GM12878 (cell line): ENCODE data around the gene EFNA4. TPM values are rescaled to one million over a fixed set of nuclear protein-coding genes. Genes with fewer than 3 reads are reported as not detected.

ENCODE experiments used
- ASH2L ChIP-seq: fragments of 300-600, 200-600 bp; sonication (generic); IDR thresholded peaks from 2 replicates; pipeline ENCODE4 v1.6.1; 2017; ENCODE audit warnings: low read depth, mild to moderate bottlenecking, borderline replicate concordance
- CBFB ChIP-seq: IDR thresholded peaks from 2 replicates; pipeline ENCODE4 v1.6.1; 2016; ENCODE audit warnings: antibody characterized with exemption, low read depth
- CEBPZ ChIP-seq: fragments of 150-350 bp; IDR thresholded peaks from 2 replicates; pipeline ENCODE4 v1.6.1; 2016; ENCODE audit warnings: low read depth, low read length
- E2F8 ChIP-seq: fragments of 450-650 bp; IDR thresholded peaks from 2 replicates; pipeline ENCODE4 v1.6.1; 2018; ENCODE audit warnings: mild to moderate bottlenecking, low read depth, moderate library complexity; ENCODE audit not compliant: partially characterized antibody
- EED ChIP-seq: sonication (generic); IDR thresholded peaks from 2 replicates; pipeline ENCODE4 v1.6.1; 2016; ENCODE audit warnings: antibody characterized with exemption, low read depth
- EZH2 ChIP-seq: IDR thresholded peaks from 2 replicates; pipeline ENCODE4 v1.6.1; 2012; ENCODE audit warnings: low read depth, mild to moderate bottlenecking, control low read depth, inconsistent platforms, low read length, borderline replicate concordance; ENCODE audit not compliant: control insufficient read depth
- MEF2B ChIP-seq: fragments of 450-650 bp; IDR thresholded peaks from 2 replicates; pipeline ENCODE4 v1.6.1; 2018; ENCODE audit warnings: mild to moderate bottlenecking, moderate library complexity; ENCODE audit not compliant: partially characterized antibody, poor library complexity, severe bottlenecking
- NR2F1 ChIP-seq: fragments of 450-650 bp; conservative IDR thresholded peaks from 2 replicates; pipeline ENCODE4 v1.6.1; 2017; ENCODE audit warnings: mild to moderate bottlenecking
- PAX8 ChIP-seq: fragments of 450-650 bp; IDR thresholded peaks from 2 replicates; pipeline ENCODE4 v1.6.1; 2017; ENCODE audit warnings: mild to moderate bottlenecking, moderate library complexity
- RBBP5 ChIP-seq: fragments of 200-600 bp; sonication (generic); conservative IDR thresholded peaks from 2 replicates; pipeline ENCODE4 v1.6.1; 2016
- RCOR1 ChIP-seq: conservative IDR thresholded peaks from 2 replicates; pipeline ENCODE4 v1.6.1; 2012; ENCODE audit warnings: low read depth, low read length, improper control_type of control experiment
- RFX5 ChIP-seq: IDR thresholded peaks from 2 replicates; pipeline ENCODE4 v1.6.1; 2011; ENCODE audit warnings: low read depth, low read length, improper control_type of control experiment
- SIN3A ChIP-seq: IDR thresholded peaks from 2 replicates; pipeline ENCODE4 v1.6.1; 2012; ENCODE audit warnings: low read depth, low read length, improper control_type of control experiment
- SREBF1 ChIP-seq: IDR thresholded peaks from 2 replicates; pipeline ENCODE4 v1.6.1; 2012; ENCODE audit warnings: mild to moderate bottlenecking, low read length
- SUZ12 ChIP-seq: fragments of 200-600 bp; sonication (generic); IDR thresholded peaks from one replicate; pipeline ENCODE4 v1.6.1; 2018; ENCODE audit warnings: antibody characterized with exemption, mild to moderate bottlenecking; ENCODE audit not compliant: unreplicated experiment
- USF1 ChIP-seq: IDR thresholded peaks from 2 replicates; pipeline ENCODE4 v1.6.1; 2011; ENCODE audit warnings: borderline replicate concordance, low read depth, mild to moderate bottlenecking, moderate library complexity, mixed read lengths, low read length; ENCODE audit not compliant: insufficient read depth; ENCODE audit errors: extremely low read length
- YBX1 ChIP-seq: fragments of 450-650 bp; IDR thresholded peaks from 2 replicates; pipeline ENCODE4 v1.6.1; 2016; ENCODE audit warnings: antibody characterized with exemption
- polyA plus RNA-seq, 11 experiments: library from polyadenylated mRNA; depleted of rRNA in 4 of 11; unstranded in 6 of 11; stranded (reverse) in 5 of 11; fragments of >200 nt; fragmentation: Nextera tagmentation in 4 of 11; fragmentation: Illumina TruSeq in 1 of 11; extraction: Ambion mirVana in 4 of 11; extraction: Trizol in 1 of 11; gene quantifications; 1 replicate in 1 of 11; 2 replicates in 10 of 11; pipeline versions ENCODE4 v1.2.1 to v1.2.3, GENCODE V29; 2011 to 2016; ENCODE audit warnings: inconsistent platforms in 2 of 11, missing spikeins in 2 of 11, low read depth in 1 of 11
- total RNA-seq, 4 experiments: library from RNA; depleted of rRNA in 3 of 4; stranded (reverse); fragments of >200 nt in 3 of 4; fragmentation: Illumina TruSeq in 1 of 4; extraction: Trizol in 1 of 4; gene quantifications; 2 replicates each; pipeline versions ENCODE4 v1.2.1 to v1.2.3, GENCODE V29; 2013 to 2021
- TF ChIP-seq, protein P1 (sequence below): fragments of 450-650 bp; IDR thresholded peaks from 2 replicates; pipeline ENCODE4 v1.6.1; 2017; ENCODE audit warnings: antibody characterized with exemption, mild to moderate bottlenecking, moderate library complexity
- TF ChIP-seq, protein P2 (sequence below): fragments of 450-650 bp; IDR thresholded peaks from 2 replicates; pipeline ENCODE4 v1.6.1; 2014; ENCODE audit warnings: mild to moderate bottlenecking

The EFNA4 gene
- total and polyA plus RNA-seq, 10 of the 15 experiments (the other 5 are each of a cell fraction or from before 2014, with no cell fraction given) = 0.52 to 14.1 (median 4.8) TPM

- TF ChIP-seq SIN3A (peak; percentile 34), EED (peak; percentile 41; the same call in 1 of the 2 replicates), MEF2B (peak; percentile 58), EZH2 (no peak), NR2F1 (0 out of 2 replicates have a peak, but pooled peaks have one; percentile 8), RCOR1 (no peak), RFX5 (no peak), SREBF1 (no peak), CEBPZ (no peak), SUZ12 (no peak), RBBP5 (no peak), USF1 (no peak), ASH2L (no peak), YBX1 (no peak), PAX8 (no peak), CBFB (peak; percentile 50; the same call in 1 of the 2 replicates), E2F8 (peak; percentile 31)
- TF ChIP-seq, protein P1, sequence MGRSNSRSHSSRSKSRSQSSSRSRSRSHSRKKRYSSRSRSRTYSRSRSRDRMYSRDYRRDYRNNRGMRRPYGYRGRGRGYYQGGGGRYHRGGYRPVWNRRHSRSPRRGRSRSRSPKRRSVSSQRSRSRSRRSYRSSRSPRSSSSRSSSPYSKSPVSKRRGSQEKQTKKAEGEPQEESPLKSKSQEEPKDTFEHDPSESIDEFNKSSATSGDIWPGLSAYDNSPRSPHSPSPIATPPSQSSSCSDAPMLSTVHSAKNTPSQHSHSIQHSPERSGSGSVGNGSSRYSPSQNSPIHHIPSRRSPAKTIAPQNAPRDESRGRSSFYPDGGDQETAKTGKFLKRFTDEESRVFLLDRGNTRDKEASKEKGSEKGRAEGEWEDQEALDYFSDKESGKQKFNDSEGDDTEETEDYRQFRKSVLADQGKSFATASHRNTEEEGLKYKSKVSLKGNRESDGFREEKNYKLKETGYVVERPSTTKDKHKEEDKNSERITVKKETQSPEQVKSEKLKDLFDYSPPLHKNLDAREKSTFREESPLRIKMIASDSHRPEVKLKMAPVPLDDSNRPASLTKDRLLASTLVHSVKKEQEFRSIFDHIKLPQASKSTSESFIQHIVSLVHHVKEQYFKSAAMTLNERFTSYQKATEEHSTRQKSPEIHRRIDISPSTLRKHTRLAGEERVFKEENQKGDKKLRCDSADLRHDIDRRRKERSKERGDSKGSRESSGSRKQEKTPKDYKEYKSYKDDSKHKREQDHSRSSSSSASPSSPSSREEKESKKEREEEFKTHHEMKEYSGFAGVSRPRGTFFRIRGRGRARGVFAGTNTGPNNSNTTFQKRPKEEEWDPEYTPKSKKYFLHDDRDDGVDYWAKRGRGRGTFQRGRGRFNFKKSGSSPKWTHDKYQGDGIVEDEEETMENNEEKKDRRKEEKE = no peak
- TF ChIP-seq, protein P2, sequence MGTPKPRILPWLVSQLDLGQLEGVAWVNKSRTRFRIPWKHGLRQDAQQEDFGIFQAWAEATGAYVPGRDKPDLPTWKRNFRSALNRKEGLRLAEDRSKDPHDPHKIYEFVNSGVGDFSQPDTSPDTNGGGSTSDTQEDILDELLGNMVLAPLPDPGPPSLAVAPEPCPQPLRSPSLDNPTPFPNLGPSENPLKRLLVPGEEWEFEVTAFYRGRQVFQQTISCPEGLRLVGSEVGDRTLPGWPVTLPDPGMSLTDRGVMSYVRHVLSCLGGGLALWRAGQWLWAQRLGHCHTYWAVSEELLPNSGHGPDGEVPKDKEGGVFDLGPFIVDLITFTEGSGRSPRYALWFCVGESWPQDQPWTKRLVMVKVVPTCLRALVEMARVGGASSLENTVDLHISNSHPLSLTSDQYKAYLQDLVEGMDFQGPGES = no peak
These were observed 21.4 kb downstream of the EFNA4 start (continued) for GRCh38 chr1:155084722-155085503.
